Gastrocnemius medialis (tissue), 4 donors: ENCODE results near the gene LRRC26.

Experiments
- POLR2A ChIP-seq, 2 donors: fragments of 450-650 bp; IDR thresholded peaks; one replicate each; pipeline ENCODE4 v1.6.1; 2017; ENCODE audit warnings: antibody characterized with exemption in 2 of 2, mild to moderate bottlenecking in 2 of 2, moderate library complexity in 2 of 2
- TF ChIP-seq, protein P1 (sequence below), 5 experiments: fragments of 450-650 bp in 3 of 5; fragments of 200-600 bp in 2 of 5; sonication (generic) in 2 of 5; IDR thresholded peaks in 4 of 5; conservative IDR thresholded peaks in 1 of 5; 1 replicate in 4 of 5; 2 replicates in 1 of 5; pipeline ENCODE4 v1.5.1; 2016 to 2019; ENCODE audit warnings: antibody characterized with exemption in 5 of 5, mild to moderate bottlenecking in 3 of 5, moderate library complexity in 3 of 5

DNA sequence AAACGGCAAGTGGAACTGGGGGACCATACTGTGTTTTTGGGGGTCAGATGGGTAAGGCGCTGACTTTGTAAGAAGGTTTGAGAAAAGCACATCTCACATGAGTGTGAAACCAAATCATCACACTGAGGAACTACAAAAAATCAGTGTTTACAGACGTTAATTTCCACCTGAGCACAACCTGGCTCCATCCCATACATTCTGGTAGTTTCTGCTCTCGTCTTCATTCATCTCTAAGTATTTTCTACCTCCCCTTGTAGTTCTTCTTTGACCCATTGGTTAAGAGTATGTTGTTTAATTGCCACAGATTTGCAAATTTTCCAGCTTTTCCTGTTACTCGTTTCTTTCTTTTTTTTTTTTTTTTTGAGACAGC is 46.4 kb downstream of the LRRC26 start:
- TF ChIP-seq POLR2A (IDR thresholded peaks at IDR 0.05), result no peak
- TF ChIP-seq, protein P1, sequence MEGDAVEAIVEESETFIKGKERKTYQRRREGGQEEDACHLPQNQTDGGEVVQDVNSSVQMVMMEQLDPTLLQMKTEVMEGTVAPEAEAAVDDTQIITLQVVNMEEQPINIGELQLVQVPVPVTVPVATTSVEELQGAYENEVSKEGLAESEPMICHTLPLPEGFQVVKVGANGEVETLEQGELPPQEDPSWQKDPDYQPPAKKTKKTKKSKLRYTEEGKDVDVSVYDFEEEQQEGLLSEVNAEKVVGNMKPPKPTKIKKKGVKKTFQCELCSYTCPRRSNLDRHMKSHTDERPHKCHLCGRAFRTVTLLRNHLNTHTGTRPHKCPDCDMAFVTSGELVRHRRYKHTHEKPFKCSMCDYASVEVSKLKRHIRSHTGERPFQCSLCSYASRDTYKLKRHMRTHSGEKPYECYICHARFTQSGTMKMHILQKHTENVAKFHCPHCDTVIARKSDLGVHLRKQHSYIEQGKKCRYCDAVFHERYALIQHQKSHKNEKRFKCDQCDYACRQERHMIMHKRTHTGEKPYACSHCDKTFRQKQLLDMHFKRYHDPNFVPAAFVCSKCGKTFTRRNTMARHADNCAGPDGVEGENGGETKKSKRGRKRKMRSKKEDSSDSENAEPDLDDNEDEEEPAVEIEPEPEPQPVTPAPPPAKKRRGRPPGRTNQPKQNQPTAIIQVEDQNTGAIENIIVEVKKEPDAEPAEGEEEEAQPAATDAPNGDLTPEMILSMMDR (IDR thresholded peaks at IDR 0.05 in 4 of 5, conservative IDR thresholded peaks at IDR 0.05 in 1 of 5), result no peak
